ENCODE measurements around the gene FTSJ1. TPM values are rescaled to one million over a fixed set of nuclear protein-coding genes. Genes with fewer than 3 reads are reported as not detected.
"Not testable (repeated sequence)": the region's sequence is repeated elsewhere in the genome, so short reads cannot be mapped to it uniquely, and the experiment has no call there.

Gene FTSJ1
- total RNA-seq, 3 donors from 2014 or later: 130 to 147 (median 134) TPM

DNA sequence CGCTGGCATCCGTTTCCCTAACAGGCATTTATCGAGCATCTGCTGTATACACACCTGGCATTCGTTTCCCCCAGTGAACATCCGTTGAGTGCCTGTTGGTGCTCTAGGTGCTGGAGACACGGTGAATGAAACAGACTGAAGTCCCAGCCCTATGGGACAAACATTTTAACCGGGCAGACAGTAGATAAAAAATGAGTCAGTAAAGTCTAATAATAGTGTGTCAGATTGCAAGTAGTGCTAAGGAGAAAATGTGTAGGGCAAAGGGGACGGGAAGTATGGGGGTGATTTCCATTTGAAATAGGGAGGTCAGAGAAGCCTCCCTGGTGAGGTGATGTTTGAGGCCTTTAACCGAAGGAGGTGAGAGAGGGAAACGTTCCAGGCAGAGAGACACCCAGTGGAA is 40.3 kb downstream of the FTSJ1 start:
- no peak for ATAC-seq
- no peaks in the 10 kb centered on the region for H3K9me3 Mint-ChIP-seq

GRCh38 chrX:48516987-48517386 is 41.0 kb downstream of the FTSJ1 start:
- ATAC-seq (no peak), DNase-seq (no peak)
- Mint-ChIP-seq H3K27me3 (ENCODE audit: low read depth) (no peaks in the 10 kb centered on the region), H3K4me3 (no peak overlapping the region), H3K4me1 (ENCODE audit: low read depth) (peaks cover 28% of the 10 kb centered on the region), H3K9me3 (no peaks in the 10 kb centered on the region), H3K36me3 (ENCODE audit: insufficient read depth) (peaks cover 7% of the 10 kb centered on the region)

More for the DNA sequence above, 40.3 kb downstream of the FTSJ1 start:
- H3K4me3 Mint-ChIP-seq: no peak overlapping the region
- H3K27me3 Mint-ChIP-seq (ENCODE audit: low read depth): no peaks in the 10 kb centered on the region
- no peak for DNase-seq
- peaks cover 29% of the 10 kb centered on the region for H3K4me1 Mint-ChIP-seq (ENCODE audit: low read depth)
- H3K36me3 Mint-ChIP-seq (ENCODE audit: insufficient read depth): peaks cover 7% of the 10 kb centered on the region

DNA sequence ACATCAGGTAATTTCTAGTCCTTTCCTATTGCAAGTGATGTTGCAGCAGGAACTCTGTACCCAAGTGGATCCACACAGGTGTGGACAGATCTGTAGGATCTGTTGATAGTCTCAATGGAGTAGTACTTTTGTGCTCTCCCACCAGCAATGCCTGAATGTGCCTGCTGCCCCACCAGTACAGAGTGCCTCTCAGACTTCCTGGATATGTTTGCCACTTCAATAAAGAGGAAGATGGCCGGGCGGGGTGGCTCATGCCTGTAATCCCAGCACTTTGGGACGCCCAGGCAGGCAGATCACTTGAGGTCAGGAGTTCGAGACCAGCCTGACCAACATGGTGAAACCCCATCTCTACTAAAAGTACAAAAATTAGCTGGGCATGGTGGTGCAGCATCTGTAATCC is 43.5 kb downstream of the FTSJ1 start:
- ATAC-seq; H3K27me3 Mint-ChIP-seq (ENCODE audit: low read depth); H3K36me3 Mint-ChIP-seq (ENCODE audit: insufficient read depth); DNase-seq; H3K9me3 Mint-ChIP-seq; H3K4me3 Mint-ChIP-seq: not testable (repeated sequence)
- H3K4me1 Mint-ChIP-seq (ENCODE audit: low read depth): peaks cover 32% of the 10 kb centered on the region

- H3K9me3 Mint-ChIP-seq: no peaks in the 10 kb centered on the region
- H3K4me3 Mint-ChIP-seq: peak overlapping the region; percentile 89
- no peak for DNase-seq
- peaks cover 32% of the 10 kb centered on the region for H3K4me1 Mint-ChIP-seq (ENCODE audit: low read depth)
- no peak for ATAC-seq
- H3K27me3 Mint-ChIP-seq (ENCODE audit: low read depth): no peaks in the 10 kb centered on the region
- peaks cover 5% of the 10 kb centered on the region for H3K36me3 Mint-ChIP-seq (ENCODE audit: insufficient read depth)
Observed at GRCh38 chrX:48520455-48520854, 44.5 kb downstream of the FTSJ1 start.

DNA sequence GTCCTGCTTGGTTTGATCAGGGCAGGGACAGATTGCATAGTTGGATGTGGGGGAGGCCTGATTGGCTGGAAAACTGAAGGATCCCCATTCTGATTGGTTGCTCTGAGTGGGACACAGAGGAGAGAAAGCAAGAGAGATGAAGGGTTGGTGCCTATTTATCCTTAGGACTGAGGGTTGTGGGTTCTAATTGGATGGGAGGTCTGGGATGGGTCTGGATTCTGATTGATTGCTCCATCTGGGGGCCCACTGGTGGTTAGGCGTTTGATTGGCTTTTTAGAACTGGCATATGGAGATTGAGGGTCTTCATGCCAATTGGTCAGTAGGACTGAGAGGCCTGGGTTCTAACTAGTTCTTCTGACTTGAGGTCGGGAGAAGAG is 45.0 kb downstream of the FTSJ1 start:
- ATAC-seq (no peak), DNase-seq (no peak)
- peak overlapping the region; percentile 89 for H3K4me3 Mint-ChIP-seq
- H3K27me3 Mint-ChIP-seq (ENCODE audit: low read depth): no peaks in the 10 kb centered on the region
- H3K36me3 Mint-ChIP-seq (ENCODE audit: insufficient read depth): peaks cover 5% of the 10 kb centered on the region
- no peaks in the 10 kb centered on the region for H3K9me3 Mint-ChIP-seq
- H3K4me1 Mint-ChIP-seq (ENCODE audit: low read depth): peaks cover 32% of the 10 kb centered on the region

DNA sequence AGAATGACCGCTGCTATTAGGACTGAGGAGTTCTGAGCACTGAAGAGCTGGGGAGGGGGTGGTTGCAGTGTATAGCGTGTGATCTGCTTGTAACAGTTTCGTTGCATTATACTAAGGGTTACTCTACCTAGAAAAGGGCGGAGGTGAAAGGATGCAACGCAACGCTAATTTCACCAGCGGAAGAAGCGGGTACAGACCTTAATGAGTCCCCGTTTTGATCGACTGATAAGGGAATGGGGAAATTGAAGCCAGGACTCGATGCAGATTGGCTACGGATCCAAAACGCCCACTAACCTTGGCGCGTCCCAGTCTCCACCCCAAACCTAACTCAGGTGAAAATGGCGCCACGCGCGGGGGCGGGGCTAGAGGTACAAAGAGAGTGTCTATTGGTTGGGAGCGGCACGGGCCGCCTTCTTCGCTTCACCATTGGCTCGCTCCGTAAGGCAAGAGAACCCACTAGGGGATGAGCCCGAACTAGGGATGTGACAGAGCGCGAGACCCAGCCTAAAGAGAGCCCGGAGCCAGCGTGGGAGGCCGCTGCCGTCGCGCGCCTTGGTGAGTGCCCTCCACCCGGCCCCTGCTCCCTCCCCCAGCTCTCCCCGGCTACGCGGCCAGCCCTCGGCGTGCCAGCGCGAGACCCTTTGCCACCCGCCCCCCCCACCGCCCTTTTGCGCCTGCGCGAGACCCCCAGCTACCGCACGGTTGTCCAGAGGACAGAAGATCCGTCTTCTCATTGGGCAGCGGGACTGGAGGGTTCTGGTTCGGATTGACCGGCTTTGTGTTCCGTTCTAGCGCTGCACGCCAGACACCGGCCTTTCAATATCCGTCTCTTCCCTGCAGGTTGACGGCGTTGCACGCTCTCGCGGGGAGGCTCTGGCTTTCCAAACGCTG is 45.6 kb downstream of the FTSJ1 start, which contains the start of gene EBP:
EBP (plus strand) TSS at position 456 of the 891 bp plus-strand sequence. CDS start 1,964 bp downstream, outside the sequence.
- ATAC-seq: peak; percentile 97 to 98
- H3K9me3 Mint-ChIP-seq: no peaks in the 10 kb centered on the region
- peak within 1 kb of the TSS; percentile 89 for H3K4me3 Mint-ChIP-seq
- peaks cover 2% of the 10 kb centered on the region for H3K36me3 Mint-ChIP-seq (ENCODE audit: insufficient read depth)
- peaks cover 33% of the 10 kb centered on the region for H3K4me1 Mint-ChIP-seq (ENCODE audit: low read depth)
- peak; percentile 90 for DNase-seq
- no peaks in the 10 kb centered on the region for H3K27me3 Mint-ChIP-seq (ENCODE audit: low read depth)

- no peak for ATAC-seq
- Mint-ChIP-seq H3K27me3 (ENCODE audit: low read depth) (no peaks in the 10 kb centered on the region), H3K36me3 (ENCODE audit: insufficient read depth) (peaks cover 3% of the 10 kb centered on the region), H3K4me3 (peak overlapping the region; percentile 89), H3K4me1 (ENCODE audit: low read depth) (peaks cover 28% of the 10 kb centered on the region), H3K9me3 (no peaks in the 10 kb centered on the region)
- no peak for DNase-seq
Observed at GRCh38 chrX:48522291-48522690, 46.3 kb downstream of the FTSJ1 start.

DNA sequence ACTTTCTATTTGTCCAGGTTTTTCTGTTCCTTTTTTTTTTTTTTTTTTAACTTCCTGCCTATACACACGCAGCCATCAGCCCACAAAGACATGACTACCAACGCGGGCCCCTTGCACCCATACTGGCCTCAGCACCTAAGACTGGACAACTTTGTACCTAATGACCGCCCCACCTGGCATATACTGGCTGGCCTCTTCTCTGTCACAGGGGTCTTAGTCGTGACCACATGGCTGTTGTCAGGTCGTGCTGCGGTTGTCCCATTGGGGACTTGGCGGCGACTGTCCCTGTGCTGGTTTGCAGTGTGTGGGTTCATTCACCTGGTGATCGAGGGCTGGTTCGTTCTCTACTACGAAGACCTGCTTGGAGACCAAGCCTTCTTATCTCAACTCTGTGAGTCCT is 47.7 kb downstream of the FTSJ1 start:
- Mint-ChIP-seq H3K36me3 (ENCODE audit: insufficient read depth) (peaks cover 10% of the 10 kb centered on the region), H3K4me3 (peak overlapping the region; percentile 46), H3K27me3 (ENCODE audit: low read depth) (no peaks in the 10 kb centered on the region), H3K9me3 (no peaks in the 10 kb centered on the region), H3K4me1 (ENCODE audit: low read depth) (peaks cover 28% of the 10 kb centered on the region)
- DNase-seq (no peak), ATAC-seq (no peak)

- H3K9me3 Mint-ChIP-seq; H3K4me3 Mint-ChIP-seq; H3K27me3 Mint-ChIP-seq (ENCODE audit: low read depth); DNase-seq; ATAC-seq: not testable (repeated sequence)
- peaks cover 13% of the 10 kb centered on the region for H3K4me1 Mint-ChIP-seq (ENCODE audit: low read depth)
- peaks cover 13% of the 10 kb centered on the region for H3K36me3 Mint-ChIP-seq (ENCODE audit: insufficient read depth)
Observed at GRCh38 chrX:48525853-48526252, 49.9 kb downstream of the FTSJ1 start.

- H3K36me3 Mint-ChIP-seq (ENCODE audit: insufficient read depth): peaks cover 13% of the 10 kb centered on the region
- H3K4me3 Mint-ChIP-seq: no peak overlapping the region
- H3K27me3 Mint-ChIP-seq (ENCODE audit: low read depth): no peaks in the 10 kb centered on the region
- no peak for ATAC-seq
- H3K9me3 Mint-ChIP-seq: no peaks in the 10 kb centered on the region
- peaks cover 13% of the 10 kb centered on the region for H3K4me1 Mint-ChIP-seq (ENCODE audit: low read depth)
- DNase-seq: no peak
Observed at GRCh38 chrX:48530736-48531135, 54.7 kb downstream of the FTSJ1 start.

DNA sequence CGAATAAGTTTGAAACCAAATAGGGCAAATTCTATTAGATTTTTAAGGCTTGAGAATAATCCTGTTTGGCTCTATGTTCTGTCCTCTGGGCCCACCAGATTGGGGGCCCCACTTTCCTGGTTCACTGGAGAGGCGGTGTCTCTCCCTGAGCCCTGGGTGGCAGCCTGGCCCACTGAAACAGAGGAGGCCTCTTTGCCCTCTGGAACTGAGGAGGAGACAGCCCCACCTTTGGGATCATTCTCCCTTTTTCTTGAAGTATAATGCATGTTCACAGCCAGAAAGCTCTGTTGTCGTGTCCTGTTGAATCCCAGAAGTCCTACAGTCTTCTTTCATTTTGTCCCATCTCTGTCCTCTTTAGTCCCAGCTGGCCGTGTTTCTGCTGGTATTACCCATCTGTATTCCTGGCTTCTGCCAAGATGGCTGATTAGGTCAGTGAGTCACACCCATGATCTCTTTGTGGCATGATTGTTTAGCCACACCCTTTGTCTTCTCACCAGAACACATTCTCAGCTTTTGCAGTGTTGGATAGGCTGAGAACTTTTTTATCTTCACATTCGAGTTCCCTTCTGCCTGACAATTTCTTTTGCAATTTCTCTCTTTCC is 55.5 kb downstream of the FTSJ1 start:
- H3K36me3 Mint-ChIP-seq (ENCODE audit: insufficient read depth): peaks cover 12% of the 10 kb centered on the region
- no peaks in the 10 kb centered on the region for H3K9me3 Mint-ChIP-seq
- no peak overlapping the region for H3K4me3 Mint-ChIP-seq
- peak; percentile 78 to 82 for ATAC-seq
- peaks cover 12% of the 10 kb centered on the region for H3K4me1 Mint-ChIP-seq (ENCODE audit: low read depth)
- no peak for DNase-seq
- H3K27me3 Mint-ChIP-seq (ENCODE audit: low read depth): no peaks in the 10 kb centered on the region

- Mint-ChIP-seq H3K4me3 (no peak overlapping the region), H3K36me3 (ENCODE audit: insufficient read depth) (peaks cover 10% of the 10 kb centered on the region), H3K27me3 (ENCODE audit: low read depth) (no peaks in the 10 kb centered on the region), H3K9me3 (no peaks in the 10 kb centered on the region), H3K4me1 (ENCODE audit: low read depth) (peaks cover 9% of the 10 kb centered on the region)
- DNase-seq: no peak
- ATAC-seq: no peak
Observed at GRCh38 chrX:48532161-48532560, 56.2 kb downstream of the FTSJ1 start.

DNA sequence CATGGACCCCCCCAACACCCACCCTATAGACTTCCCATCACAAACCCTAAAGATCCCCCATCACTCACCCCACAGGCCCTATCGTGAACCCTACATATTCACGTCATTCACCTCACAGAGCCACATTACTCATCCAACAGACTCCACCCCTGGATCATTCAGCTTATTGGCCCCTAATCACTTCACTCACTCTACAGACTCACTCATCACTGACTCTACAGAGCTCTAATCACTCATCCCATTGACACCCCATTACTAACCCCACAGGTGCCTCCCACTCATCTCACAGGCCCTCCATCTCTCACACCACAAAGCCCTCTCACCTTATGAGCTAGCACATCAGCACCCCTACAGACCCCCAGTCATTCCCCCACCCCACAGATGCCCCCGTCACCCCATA is 57.2 kb downstream of the FTSJ1 start:
- Mint-ChIP-seq H3K9me3 (no peaks in the 10 kb centered on the region), H3K27me3 (ENCODE audit: low read depth) (no peaks in the 10 kb centered on the region), H3K4me3 (no peak overlapping the region), H3K36me3 (ENCODE audit: insufficient read depth) (peaks cover 8% of the 10 kb centered on the region), H3K4me1 (ENCODE audit: low read depth) (peaks cover 9% of the 10 kb centered on the region)
- no peak for DNase-seq
- no peak for ATAC-seq
